Duodenal mucosa (tissue), 2 donors: ENCODE data around the gene MPG.

Source experiments
- H3K27ac ChIP-seq: one replicate; pipeline ENCODE4 v1.7.0; 2013; ENCODE audit warnings: low read depth, low read length
- H3K27me3 ChIP-seq, 2 donors: one replicate each; pipeline ENCODE4 v1.7.0; 2013; ENCODE audit warnings: low read length in 2 of 2, control low read depth in 1 of 2; ENCODE audit not compliant: insufficient read depth in 2 of 2, control insufficient read depth in 1 of 2
- H3K36me3 ChIP-seq, 2 donors: one replicate each; pipeline ENCODE4 v1.7.0; 2013; ENCODE audit warnings: low read length in 2 of 2, control low read depth in 1 of 2; ENCODE audit not compliant: insufficient read depth in 2 of 2, control insufficient read depth in 1 of 2
- H3K4me1 ChIP-seq, 2 donors: one replicate each; pipeline ENCODE4 v1.7.0; 2013; ENCODE audit warnings: low read length in 2 of 2, control low read depth in 1 of 2; ENCODE audit not compliant: insufficient read depth in 2 of 2, control insufficient read depth in 1 of 2
- H3K4me3 ChIP-seq, 2 donors: one replicate each; pipeline ENCODE4 v1.7.0; 2013; ENCODE audit warnings: low read length in 2 of 2, low read depth in 1 of 2
- H3K9ac ChIP-seq, 2 donors: one replicate each; pipeline ENCODE4 v1.7.0; 2013; ENCODE audit warnings: low read length in 2 of 2, low read depth in 1 of 2
- H3K9me3 ChIP-seq, 2 donors: one replicate each; pipeline ENCODE4 v1.7.0; 2013; ENCODE audit warnings: low read length in 2 of 2, control low read depth in 1 of 2; ENCODE audit not compliant: control insufficient read depth in 1 of 2

The MPG gene

DNA sequence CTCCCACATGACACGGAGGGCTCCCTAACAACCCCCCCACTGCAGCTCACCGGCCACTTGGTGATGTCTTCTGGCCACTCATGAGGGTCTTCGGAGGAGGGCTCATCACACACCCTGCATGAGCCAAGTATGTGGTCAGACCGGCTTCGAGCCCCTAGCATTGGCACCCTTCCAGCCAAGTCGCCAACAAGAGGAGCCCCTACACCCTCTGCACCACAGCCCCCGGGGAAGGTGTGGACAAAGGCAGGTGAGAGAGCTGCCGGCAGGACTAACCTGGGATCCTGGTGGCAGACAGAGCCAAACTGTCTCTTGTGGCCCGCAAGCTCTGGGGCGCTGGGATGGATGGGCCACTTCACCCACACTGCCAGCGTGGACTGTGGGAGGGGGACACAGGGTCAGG is 17.9 kb upstream of the MPG start:
- Histone ChIP-seq H3K36me3 (peaks cover 18 to 38% of the 10 kb centered on the region in 2 donors), H3K9ac (no peak overlapping the region), H3K27me3 (no peaks in the 10 kb centered on the region), H3K27ac (no peak overlapping the region), H3K9me3 (no peaks in the 10 kb centered on the region), H3K4me3 (no peak overlapping the region), H3K4me1 (no peaks in the 10 kb centered on the region)

DNA sequence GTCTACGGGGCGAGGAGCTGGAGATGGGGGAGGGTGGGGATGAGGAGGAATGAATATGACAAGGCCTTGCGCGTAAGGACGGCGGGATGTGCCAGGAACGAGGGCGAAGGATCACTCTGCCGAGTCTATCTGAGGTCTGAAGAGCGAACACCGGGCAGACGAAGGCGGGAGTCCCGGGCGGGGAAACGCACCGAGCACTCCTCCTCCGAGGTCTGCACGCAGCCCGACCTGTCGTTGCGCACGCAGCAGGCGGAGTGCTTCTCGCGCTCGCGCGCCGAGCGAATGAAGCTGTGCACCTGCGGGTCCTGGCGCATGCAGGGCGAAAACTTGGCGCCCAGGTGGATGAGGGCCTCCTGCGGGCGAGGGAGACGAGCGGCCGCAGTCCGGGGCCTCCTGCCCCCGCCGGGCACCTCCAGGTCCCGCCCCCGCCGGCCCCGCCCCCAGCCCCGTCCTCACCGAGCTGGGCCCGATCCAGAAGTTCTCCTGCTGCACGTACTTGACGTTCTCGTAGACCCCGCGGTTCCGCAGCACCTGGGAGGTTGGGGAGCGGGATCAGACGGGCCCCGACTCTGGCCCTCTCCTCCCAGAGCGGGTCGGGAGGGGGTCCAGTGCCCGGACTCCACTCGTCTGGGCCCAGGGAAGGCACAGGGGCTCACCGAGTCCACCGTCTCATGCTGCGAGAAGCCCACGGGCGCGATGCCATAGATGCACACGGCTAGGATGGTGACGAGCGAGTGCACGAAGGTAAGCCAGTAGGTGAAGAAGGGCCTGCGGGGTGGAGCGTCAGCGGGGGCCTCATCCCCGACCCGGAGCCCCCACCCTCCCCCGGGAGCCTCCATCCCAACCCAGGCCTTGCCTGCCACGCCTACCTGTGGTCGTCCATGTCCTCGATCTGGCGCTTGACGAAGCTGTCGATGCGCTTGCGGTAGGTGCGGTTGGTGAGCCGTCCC is 16.8 kb upstream of the MPG start:
- H3K9ac ChIP-seq = no peak overlapping the region

DNA sequence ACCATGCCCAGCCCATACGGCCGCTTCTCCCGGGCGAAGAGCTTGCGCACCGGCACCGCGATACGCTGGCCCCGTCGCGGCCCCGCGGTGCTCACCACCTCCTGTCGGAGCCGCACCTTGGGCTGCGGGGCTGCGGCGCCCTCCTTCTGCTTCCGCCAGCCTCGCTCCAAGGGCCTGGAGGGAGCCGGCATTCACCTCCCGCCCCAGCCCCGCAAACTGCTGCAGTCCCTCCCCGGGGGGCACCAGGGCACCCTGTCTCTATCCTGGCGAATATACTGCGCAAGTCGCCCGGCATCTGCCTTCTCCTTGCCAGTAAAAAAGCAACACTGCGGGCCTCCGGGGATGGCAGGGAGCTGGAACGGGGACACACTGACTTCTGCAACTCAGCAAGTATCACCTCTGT is 16.1 kb upstream of the MPG start:
- Histone ChIP-seq H3K9me3 (no peaks in the 10 kb centered on the region), H3K4me1 (peaks cover 0 to 7% of the 10 kb centered on the region in 2 donors), H3K36me3 (peaks cover 9 to 22% of the 10 kb centered on the region in 2 donors), H3K27ac (no peak overlapping the region), H3K4me3 (no peak overlapping the region), H3K27me3 (no peaks in the 10 kb centered on the region), H3K9ac (no peak overlapping the region)

More for the DNA sequence above, 16.8 kb upstream of the MPG start:
- Histone ChIP-seq H3K36me3 (peaks cover 13 to 29% of the 10 kb centered on the region in 2 donors), H3K4me1 (peaks cover 0 to 7% of the 10 kb centered on the region in 2 donors), H3K4me3 (no peak overlapping the region), H3K9me3 (no peaks in the 10 kb centered on the region), H3K27ac (no peak overlapping the region), H3K27me3 (no peaks in the 10 kb centered on the region)

DNA sequence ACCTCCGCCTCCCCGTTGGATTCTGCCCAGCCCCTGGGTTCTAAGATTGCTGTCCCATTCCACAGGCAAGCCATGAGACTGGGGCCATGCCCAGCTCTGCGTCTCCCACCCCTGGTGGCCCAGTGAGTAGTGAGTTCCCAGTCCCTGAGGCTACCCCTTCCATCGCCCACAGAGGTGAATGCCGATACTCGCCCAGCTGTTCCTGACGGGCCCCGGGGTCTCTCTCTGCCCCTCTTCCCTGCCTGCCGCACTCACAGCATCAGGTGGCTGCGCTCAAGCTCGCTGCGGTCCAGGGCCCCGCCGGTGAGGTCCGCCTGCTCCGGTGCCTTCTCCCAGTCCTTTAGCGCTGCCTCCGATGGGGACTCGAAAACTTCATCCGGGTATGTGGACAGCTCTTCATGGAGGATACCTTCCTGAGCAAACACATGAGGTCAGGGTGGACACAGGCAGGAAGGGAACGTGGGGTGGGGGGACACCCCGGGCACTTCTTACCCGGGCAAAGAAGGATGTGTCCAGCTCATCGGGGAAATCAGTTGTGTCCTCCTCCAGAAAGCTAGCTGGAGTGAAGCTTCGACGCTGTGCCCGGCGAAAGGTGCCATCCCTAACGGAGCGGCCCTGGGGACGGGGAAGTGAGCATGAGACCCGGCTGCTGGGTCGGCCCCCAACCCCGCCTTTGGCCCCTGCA is 15.6 kb upstream of the MPG start:
- H3K27me3 ChIP-seq = no peaks in the 10 kb centered on the region
- peaks cover 0 to 7% of the 10 kb centered on the region in 2 donors for H3K4me1 ChIP-seq
- peaks cover 3 to 19% of the 10 kb centered on the region in 2 donors for H3K36me3 ChIP-seq
- H3K9ac ChIP-seq = no peak overlapping the region
- H3K27ac ChIP-seq = no peak overlapping the region
- H3K9me3 ChIP-seq = no peaks in the 10 kb centered on the region
- no peak overlapping the region for H3K4me3 ChIP-seq

DNA sequence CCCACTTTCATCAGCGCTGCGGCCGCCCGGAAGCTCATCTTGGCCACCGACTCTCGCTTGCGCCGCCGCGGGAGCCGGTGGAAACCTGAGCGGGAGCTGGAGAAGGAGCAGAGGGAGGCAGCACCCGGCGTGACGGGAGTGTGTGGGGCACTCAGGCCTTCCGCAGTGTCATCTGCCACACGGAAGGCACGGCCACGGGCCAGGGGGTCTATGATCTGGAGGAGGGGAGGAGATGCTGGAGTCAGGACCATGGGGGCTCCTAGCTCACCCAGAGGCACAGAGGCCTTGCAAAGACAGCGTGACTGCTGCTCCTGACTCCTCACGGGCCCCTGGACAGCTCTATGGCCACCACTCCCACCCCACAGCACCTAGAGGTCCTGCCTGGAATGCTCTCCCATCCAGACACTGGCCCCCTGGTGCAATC is 15.0 kb upstream of the MPG start:
- H3K9ac ChIP-seq = no peak overlapping the region
- H3K27me3 ChIP-seq = no peaks in the 10 kb centered on the region
- peaks cover 0 to 7% of the 10 kb centered on the region in 2 donors for H3K4me1 ChIP-seq
- H3K9me3 ChIP-seq = no peaks in the 10 kb centered on the region
- no peak overlapping the region for H3K4me3 ChIP-seq
- peaks cover 0 to 17% of the 10 kb centered on the region in 2 donors for H3K36me3 ChIP-seq
- H3K27ac ChIP-seq = no peak overlapping the region

DNA sequence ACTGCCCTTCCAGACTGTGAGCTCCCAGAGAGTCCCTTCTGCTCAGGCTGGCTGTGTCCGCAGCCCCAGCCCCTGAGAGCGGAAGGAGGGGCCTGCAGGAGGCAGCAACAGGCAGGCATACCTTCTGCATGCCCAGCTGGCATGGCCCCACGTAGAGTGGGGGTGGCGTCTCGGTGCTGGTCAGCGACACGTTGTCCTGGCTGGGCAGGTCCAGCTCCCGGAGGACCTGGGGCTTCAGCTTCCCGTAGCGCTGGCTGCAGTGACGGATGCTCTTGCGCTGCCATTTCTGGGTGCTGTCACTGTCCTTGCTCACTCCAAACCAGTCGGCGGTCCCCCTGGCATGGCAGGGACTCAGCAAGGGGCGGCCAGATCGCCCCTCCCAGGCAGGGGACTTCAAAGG is 14.6 kb upstream of the MPG start:
- Histone ChIP-seq H3K9me3 (no peaks in the 10 kb centered on the region), H3K36me3 (peaks cover 0 to 12% of the 10 kb centered on the region in 2 donors), H3K27ac (no peak overlapping the region), H3K4me1 (peaks cover 0 to 7% of the 10 kb centered on the region in 2 donors), H3K9ac (no peak overlapping the region), H3K27me3 (no peaks in the 10 kb centered on the region), H3K4me3 (no peak overlapping the region)

DNA sequence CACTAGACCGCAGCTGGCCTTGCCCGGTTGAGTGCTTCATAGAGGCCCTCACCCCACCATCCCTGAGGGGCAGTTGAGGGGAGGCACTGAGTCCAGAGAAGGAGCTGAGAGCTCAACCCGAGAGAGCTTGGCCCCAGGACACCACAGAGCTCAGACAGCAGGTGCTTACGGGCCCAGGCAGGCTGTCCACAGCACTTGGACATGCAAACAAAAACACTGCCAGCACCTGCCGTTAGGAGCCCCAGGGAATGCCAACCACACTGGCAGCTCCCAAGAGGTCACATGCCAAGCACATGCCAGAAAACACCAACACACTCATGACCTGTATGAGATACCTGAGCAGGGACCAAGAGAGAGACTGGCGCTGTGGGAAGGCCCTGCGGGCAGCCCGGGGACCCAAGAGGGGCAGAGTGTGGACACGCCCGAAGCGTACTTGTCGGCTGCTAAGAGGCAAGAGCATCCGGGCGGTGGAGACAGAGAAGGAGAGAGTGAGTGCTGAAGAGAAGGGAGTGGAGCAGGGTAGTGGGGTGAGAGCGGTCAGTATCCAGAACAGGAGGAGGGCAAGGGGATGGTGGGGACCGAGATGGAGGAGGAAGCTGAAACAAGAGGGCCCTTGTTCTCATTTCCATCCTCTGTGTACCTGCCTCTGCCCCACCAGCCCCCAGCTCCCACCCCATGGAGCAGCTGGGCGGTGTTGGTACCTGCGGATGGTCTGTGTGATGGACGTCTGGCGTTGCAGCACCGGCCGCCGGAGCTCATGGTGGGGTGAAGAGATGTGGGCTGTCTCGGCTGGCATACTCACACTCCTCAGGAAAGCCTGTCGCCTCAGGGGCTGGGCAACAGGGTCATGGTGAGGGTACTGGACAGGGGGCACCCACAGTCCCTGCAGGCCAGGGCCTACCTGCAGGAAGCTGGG is 13.8 kb upstream of the MPG start:
- Histone ChIP-seq H3K27ac (no peak overlapping the region), H3K9ac (no peak overlapping the region), H3K27me3 (no peaks in the 10 kb centered on the region), H3K9me3 (no peaks in the 10 kb centered on the region), H3K4me3 (no peak overlapping the region), H3K4me1 (peaks cover 0 to 7% of the 10 kb centered on the region in 2 donors), H3K36me3 (peaks cover 0 to 7% of the 10 kb centered on the region in 2 donors)

DNA sequence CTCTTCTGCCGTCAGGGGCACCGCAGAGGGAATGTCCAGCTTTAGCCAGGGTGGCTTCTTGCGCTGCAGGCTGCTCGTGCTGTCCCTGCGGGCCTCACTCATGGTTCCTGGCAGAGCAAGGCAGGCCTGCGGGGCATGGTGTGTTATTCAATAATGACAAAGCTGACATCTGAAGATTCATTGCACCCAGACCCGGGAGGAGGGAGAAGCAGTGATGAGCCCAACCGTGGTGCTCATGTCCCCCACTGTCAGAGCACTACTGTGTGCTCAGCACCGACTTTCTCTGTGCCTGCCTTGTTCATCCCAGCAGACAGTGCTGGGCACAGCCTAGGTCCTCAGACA is 13.1 kb upstream of the MPG start:
- Histone ChIP-seq H3K9ac (no peak overlapping the region), H3K36me3 (peaks cover 0 to 7% of the 10 kb centered on the region in 2 donors)

DNA sequence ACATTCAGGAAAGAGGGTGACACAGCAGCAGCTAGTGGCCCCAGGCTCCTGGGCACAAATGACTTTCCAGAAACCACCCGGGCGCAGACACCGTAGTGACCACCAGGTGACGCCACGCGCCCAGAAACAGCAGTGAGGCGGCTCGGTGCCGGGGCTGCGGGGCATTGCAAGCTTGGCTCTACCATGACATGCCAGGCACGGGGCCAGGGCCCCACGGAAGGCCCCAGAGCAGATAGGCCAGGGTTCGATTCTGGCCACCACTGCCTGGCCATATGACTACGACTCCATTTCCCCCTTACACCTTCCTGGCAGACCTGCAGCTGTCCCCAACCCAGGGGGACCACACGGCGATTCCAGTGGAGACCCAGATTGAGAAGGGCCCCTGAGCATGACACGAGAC is 12.3 kb upstream of the MPG start:
- Histone ChIP-seq H3K36me3 (peaks cover 0 to 7% of the 10 kb centered on the region in 2 donors), H3K4me3 (no peak overlapping the region), H3K27ac (no peak overlapping the region), H3K9ac (no peak overlapping the region), H3K4me1 (peaks cover 0 to 7% of the 10 kb centered on the region in 2 donors), H3K27me3 (no peaks in the 10 kb centered on the region), H3K9me3 (no peaks in the 10 kb centered on the region)

More for the DNA sequence above, 13.1 kb upstream of the MPG start:
- H3K27ac ChIP-seq = no peak overlapping the region
- no peaks in the 10 kb centered on the region for H3K27me3 ChIP-seq
- peaks cover 0 to 7% of the 10 kb centered on the region in 2 donors for H3K4me1 ChIP-seq
- no peak overlapping the region for H3K4me3 ChIP-seq
- H3K9me3 ChIP-seq = no peaks in the 10 kb centered on the region
